ENCODE data around the gene GRID1. TPM values are rescaled to one million over a fixed set of nuclear protein-coding genes. Genes with fewer than 3 reads are reported as not detected.

GRID1 gene
- total and polyA plus RNA-seq, 10 of the 15 experiments (the other 5 are each of a cell fraction or from before 2014, with no cell fraction given) = 0.04 to 0.62 (median 0.08) TPM; not detected in 5

DNA sequence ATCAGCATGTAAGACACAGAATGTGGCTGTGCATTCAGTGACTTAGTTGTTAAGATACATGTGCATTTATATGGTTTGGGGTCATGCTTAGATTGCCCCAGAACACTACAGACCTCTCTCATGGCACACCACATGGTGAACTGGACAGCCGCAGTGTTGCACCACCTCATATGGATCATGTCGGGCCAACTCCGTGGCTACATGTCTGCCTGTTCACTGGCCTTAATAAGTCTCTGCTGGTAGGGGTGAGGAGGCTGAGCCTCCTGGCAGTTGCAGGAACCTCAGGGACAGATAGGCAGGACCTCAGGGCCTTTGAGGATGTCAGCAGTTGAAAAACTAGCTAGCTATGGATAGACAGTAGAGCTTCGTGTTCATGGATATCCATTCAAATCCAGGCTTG is 751.0 kb downstream of the GRID1 start (continued):
- TF ChIP-seq, protein P1, sequence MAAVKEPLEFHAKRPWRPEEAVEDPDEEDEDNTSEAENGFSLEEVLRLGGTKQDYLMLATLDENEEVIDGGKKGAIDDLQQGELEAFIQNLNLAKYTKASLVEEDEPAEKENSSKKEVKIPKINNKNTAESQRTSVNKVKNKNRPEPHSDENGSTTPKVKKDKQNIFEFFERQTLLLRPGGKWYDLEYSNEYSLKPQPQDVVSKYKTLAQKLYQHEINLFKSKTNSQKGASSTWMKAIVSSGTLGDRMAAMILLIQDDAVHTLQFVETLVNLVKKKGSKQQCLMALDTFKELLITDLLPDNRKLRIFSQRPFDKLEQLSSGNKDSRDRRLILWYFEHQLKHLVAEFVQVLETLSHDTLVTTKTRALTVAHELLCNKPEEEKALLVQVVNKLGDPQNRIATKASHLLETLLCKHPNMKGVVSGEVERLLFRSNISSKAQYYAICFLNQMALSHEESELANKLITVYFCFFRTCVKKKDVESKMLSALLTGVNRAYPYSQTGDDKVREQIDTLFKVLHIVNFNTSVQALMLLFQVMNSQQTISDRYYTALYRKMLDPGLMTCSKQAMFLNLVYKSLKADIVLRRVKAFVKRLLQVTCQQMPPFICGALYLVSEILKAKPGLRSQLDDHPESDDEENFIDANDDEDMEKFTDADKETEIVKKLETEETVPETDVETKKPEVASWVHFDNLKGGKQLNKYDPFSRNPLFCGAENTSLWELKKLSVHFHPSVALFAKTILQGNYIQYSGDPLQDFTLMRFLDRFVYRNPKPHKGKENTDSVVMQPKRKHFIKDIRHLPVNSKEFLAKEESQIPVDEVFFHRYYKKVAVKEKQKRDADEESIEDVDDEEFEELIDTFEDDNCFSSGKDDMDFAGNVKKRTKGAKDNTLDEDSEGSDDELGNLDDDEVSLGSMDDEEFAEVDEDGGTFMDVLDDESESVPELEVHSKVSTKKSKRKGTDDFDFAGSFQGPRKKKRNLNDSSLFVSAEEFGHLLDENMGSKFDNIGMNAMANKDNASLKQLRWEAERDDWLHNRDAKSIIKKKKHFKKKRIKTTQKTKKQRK (IDR thresholded peaks at IDR 0.05; ENCODE audit: low read depth, low read length) = no peak
- no peak for TF ChIP-seq NRF1 (conservative IDR thresholded peaks at IDR 0.05; ENCODE audit: low read depth, low read length)

DNA sequence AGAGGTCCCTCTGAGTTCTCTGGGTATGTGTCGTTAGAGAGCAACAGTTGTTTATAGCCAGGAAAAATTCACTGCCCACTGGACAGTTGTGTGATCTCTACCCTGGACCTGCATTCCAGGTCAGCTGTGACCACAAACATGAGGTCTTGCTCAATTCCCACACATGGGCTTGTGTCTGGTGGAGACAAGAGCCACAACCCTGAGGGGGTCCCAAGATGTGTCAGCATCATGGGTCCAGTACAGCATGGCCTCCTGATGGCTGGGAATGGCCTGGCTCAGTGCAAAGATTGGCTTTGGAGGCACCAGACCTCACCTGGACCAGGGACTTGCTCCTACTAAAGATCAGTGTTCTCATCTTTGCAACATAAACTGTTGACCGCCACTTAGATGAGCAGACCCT is 751.6 kb downstream of the GRID1 start:
- BruUV-seq (replicated peaks) = no TSS peak
- in situ Hi-C loops (cut with MboI) (no loop called here), intact Hi-C loops (cut with micrococcal nuclease; ENCODE audit: unreplicated experiment) (no loop called here)
- no peak overlapping the region for H3K4me3 ChIP-seq
- no peak for ATAC-seq
- RAD21 ChIA-PET (ENCODE audit: unreplicated experiment) = no interaction called here
- WGBS (ENCODE audit: insufficient coverage, insufficient replicate concordance, low lambda C conversion rate, missing lambda C conversion rate) = 55% methylated on average over 2 of the region's 2 CpGs
- no peaks in the 10 kb centered on the region for H3K9me3 ChIP-seq (replicated peaks; ENCODE audit: control insufficient read depth, insufficient read depth, low read length)
- H3K9ac ChIP-seq (ENCODE audit: control insufficient read depth, insufficient read depth, low read length) = no peak overlapping the region
- FAIRE-seq = no peak
- H2AFZ ChIP-seq (ENCODE audit: control insufficient read depth, low read depth, low read length) = no peak overlapping the region
- no peak for DNase-seq (ENCODE audit: low read depth, low spot score)
- CTCF ChIA-PET = no interaction called here
- TF ChIP-seq, protein P2, sequence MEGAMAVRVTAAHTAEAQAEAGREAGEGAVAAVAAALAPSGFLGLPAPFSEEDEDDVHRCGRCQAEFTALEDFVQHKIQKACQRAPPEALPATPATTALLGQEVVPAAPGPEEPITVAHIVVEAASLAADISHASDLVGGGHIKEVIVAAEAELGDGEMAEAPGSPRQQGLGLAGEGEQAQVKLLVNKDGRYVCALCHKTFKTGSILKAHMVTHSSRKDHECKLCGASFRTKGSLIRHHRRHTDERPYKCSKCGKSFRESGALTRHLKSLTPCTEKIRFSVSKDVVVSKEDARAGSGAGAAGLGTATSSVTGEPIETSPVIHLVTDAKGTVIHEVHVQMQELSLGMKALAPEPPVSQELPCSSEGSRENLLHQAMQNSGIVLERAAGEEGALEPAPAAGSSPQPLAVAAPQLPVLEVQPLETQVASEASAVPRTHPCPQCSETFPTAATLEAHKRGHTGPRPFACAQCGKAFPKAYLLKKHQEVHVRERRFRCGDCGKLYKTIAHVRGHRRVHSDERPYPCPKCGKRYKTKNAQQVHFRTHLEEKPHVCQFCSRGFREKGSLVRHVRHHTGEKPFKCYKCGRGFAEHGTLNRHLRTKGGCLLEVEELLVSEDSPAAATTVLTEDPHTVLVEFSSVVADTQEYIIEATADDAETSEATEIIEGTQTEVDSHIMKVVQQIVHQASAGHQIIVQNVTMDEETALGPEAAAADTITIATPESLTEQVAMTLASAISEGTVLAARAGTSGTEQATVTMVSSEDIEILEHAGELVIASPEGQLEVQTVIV (IDR thresholded peaks at IDR 0.05; ENCODE audit: borderline replicate concordance, partially characterized antibody) = no peak
- no peak for TF ChIP-seq MEF2A (IDR thresholded peaks at IDR 0.05; ENCODE audit: insufficient read depth, low read depth, low read length)
- TF ChIP-seq BACH1 (IDR thresholded peaks at IDR 0.05; ENCODE audit: borderline replicate concordance) = no peak
- TF ChIP-seq TAF1 (IDR thresholded peaks at IDR 0.05; ENCODE audit: borderline replicate concordance, low read depth, low read length) = no peak
- TF ChIP-seq HCFC1 (IDR thresholded peaks at IDR 0.05; ENCODE audit: low read length) = no peak
- TF ChIP-seq ZNF384 (IDR thresholded peaks at IDR 0.05; ENCODE audit: borderline replicate concordance, low read depth, low read length) = no peak
- TF ChIP-seq SUZ12 (IDR thresholded peaks at IDR 0.05; ENCODE audit: unreplicated experiment) = no peak
- TF ChIP-seq, protein P3, sequence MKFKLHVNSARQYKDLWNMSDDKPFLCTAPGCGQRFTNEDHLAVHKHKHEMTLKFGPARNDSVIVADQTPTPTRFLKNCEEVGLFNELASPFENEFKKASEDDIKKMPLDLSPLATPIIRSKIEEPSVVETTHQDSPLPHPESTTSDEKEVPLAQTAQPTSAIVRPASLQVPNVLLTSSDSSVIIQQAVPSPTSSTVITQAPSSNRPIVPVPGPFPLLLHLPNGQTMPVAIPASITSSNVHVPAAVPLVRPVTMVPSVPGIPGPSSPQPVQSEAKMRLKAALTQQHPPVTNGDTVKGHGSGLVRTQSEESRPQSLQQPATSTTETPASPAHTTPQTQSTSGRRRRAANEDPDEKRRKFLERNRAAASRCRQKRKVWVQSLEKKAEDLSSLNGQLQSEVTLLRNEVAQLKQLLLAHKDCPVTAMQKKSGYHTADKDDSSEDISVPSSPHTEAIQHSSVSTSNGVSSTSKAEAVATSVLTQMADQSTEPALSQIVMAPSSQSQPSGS (IDR thresholded peaks at IDR 0.05; ENCODE audit: low read length) = no peak
- no peak for TF ChIP-seq CBFB (IDR thresholded peaks at IDR 0.05; ENCODE audit: low read depth)
- TF ChIP-seq HDAC2 (IDR thresholded peaks at IDR 0.05) = no peak
- no peak for TF ChIP-seq SUPT20H (IDR thresholded peaks at IDR 0.05; ENCODE audit: borderline replicate concordance, control insufficient read depth, low read depth, low read length)
- TF ChIP-seq ZNF24 (IDR thresholded peaks at IDR 0.05) = no peak
- TF ChIP-seq FOXK2 (IDR thresholded peaks at IDR 0.05) = no peak
- H3K27me3 ChIP-seq (replicated peaks in 1 of 2; ENCODE audit: control insufficient read depth in 2 of 2, insufficient read depth in 2 of 2, low read length in 1 of 2) = no peaks in the 10 kb centered on the region
- no peaks in the 10 kb centered on the region for H3K79me2 ChIP-seq (ENCODE audit: control insufficient read depth, insufficient read depth, low read length)
- no peak overlapping the region for H3K4me2 ChIP-seq (ENCODE audit: control insufficient read depth, insufficient read depth)
- no peak overlapping the region for H3K27ac ChIP-seq (ENCODE audit: control insufficient read depth, insufficient read depth)
- peaks cover 10% of the 10 kb centered on the region for H3K4me1 ChIP-seq (ENCODE audit: control insufficient read depth, insufficient read depth, low read length)
- SMC1A ChIA-PET (ENCODE audit: uncharacterized antibody, unreplicated experiment) = interaction anchor here (1.2 kb wide), 1 partner anchor 12 kb away, joined by 3 read pairs; no protein-coding TSS in a partner anchor
- H3K36me3 ChIP-seq (ENCODE audit: control insufficient read depth in 2 of 2, insufficient read depth in 2 of 2, low read length in 1 of 2) = no peaks in the 10 kb centered on the region
- POLR2A ChIA-PET = no interaction called here
- H4K20me1 ChIP-seq (ENCODE audit: control insufficient read depth, insufficient read depth) = no peaks in the 10 kb centered on the region
